Measurements from ENCODE around the gene FCRL6.

FCRL6 gene

GRCh38 chr1:159800177-159800930 is 1.8 kb upstream of the FCRL6 start:
- CTCF ChIA-PET, result interaction anchor here (1.3 to 12.4 kb wide), 16 partner anchors 11 to 590 kb away, joined by 4 to 302 read pairs (median 12); partner anchors contain the start of genes DUSP23, IGSF9, SLAMF8 and SLAMF9
- TF ChIP-seq CTCF (IDR thresholded peaks at IDR 0.05; ENCODE audit: control extremely low read depth, extremely low read depth, low read depth, missing control alignments), result no peak
- DNase-seq (ENCODE audit: extremely low spot score), result no peak

GRCh38 chr1:159803956-159804689 is 2.0 kb downstream of the FCRL6 start:
- no peak for TF ChIP-seq CTCF (IDR thresholded peaks at IDR 0.05; ENCODE audit: control extremely low read depth, extremely low read depth, low read depth, missing control alignments)
- CTCF ChIA-PET, result interaction anchor here (1.1 to 12.4 kb wide), 8 partner anchors 8 to 203 kb away, joined by 3 to 302 read pairs (median 6); partner anchors contain the start of gene DUSP23
- POLR2A ChIA-PET, result no interaction called here
- DNase-seq (ENCODE audit: extremely low spot score), result no peak

More at GRCh38 chr1:159800177-159800930, 1.8 kb upstream of the FCRL6 start:
- POLR2A ChIA-PET, result no interaction called here

- CTCF ChIA-PET, result interaction anchor here (0.8 to 12.4 kb wide), 8 partner anchors 9 to 202 kb away, joined by 3 to 302 read pairs (median 4); partner anchors contain the start of gene DUSP23
These were observed 2.8 kb downstream of the FCRL6 start for GRCh38 chr1:159804924-159805323.

GRCh38 chr1:159815926-159816325 is 13.8 kb downstream of the FCRL6 start:
- CTCF ChIA-PET, result interaction anchor here (0.7 to 2.3 kb wide), 5 partner anchors 14 to 191 kb away, joined by 3 to 5 read pairs (median 3); partner anchors contain the start of gene FCRL6
- DNase-seq (ENCODE audit: extremely low spot score), result no peak
- no peak for TF ChIP-seq CTCF (IDR thresholded peaks at IDR 0.05; ENCODE audit: control extremely low read depth, extremely low read depth, low read depth, missing control alignments)
- POLR2A ChIA-PET, result no interaction called here

More at GRCh38 chr1:159804924-159805323, 2.8 kb downstream of the FCRL6 start:
- no peak for TF ChIP-seq CTCF (IDR thresholded peaks at IDR 0.05; ENCODE audit: control extremely low read depth, extremely low read depth, low read depth, missing control alignments)
- DNase-seq (ENCODE audit: extremely low spot score), result no peak
- POLR2A ChIA-PET, result no interaction called here

- ChIA-PET CTCF (interaction anchor here (0.7 to 2.3 kb wide), 3 partner anchors 16 to 191 kb away, joined by 3 to 5 read pairs (median 3); partner anchors contain the start of gene FCRL6), POLR2A (no interaction called here)
- TF ChIP-seq CTCF (IDR thresholded peaks at IDR 0.05; ENCODE audit: control extremely low read depth, extremely low read depth, low read depth, missing control alignments), result no peak
- no peak for DNase-seq (ENCODE audit: extremely low spot score)
These were observed 15.3 kb downstream of the FCRL6 start for GRCh38 chr1:159817276-159818041.
